ENCODE results near the gene DAZL. TPM values are rescaled to one million over a fixed set of nuclear protein-coding genes. Genes with fewer than 3 reads are reported as not detected.

Gene DAZL
- total and polyA plus RNA-seq, 9 of the 15 experiments (the other 6 are each of a cell fraction or from before 2014, with no cell fraction given), result not detected

DNA sequence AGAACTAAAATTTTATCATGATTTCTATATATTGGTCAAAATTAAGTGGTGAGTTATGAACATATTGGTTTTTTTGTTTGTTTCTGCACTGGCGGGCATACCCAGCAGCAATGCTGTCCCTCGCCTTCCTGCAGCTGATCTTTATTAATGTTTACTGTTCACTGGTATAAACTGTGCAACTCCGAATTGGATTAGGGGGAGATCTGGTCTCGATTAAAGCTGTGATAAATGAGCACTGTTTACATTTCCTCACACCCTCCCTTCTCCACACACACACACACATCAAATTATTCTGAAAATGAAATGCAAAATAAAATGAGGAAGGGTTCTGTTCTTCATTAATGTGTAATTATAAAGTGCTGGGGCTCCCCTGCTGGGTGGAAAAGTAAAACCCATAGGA lies 48.5 kb upstream of the DAZL start:
- TF ChIP-seq GTF2A2 (tag; IDR thresholded peaks at IDR 0.05), result no peak
- TF ChIP-seq, protein P1, sequence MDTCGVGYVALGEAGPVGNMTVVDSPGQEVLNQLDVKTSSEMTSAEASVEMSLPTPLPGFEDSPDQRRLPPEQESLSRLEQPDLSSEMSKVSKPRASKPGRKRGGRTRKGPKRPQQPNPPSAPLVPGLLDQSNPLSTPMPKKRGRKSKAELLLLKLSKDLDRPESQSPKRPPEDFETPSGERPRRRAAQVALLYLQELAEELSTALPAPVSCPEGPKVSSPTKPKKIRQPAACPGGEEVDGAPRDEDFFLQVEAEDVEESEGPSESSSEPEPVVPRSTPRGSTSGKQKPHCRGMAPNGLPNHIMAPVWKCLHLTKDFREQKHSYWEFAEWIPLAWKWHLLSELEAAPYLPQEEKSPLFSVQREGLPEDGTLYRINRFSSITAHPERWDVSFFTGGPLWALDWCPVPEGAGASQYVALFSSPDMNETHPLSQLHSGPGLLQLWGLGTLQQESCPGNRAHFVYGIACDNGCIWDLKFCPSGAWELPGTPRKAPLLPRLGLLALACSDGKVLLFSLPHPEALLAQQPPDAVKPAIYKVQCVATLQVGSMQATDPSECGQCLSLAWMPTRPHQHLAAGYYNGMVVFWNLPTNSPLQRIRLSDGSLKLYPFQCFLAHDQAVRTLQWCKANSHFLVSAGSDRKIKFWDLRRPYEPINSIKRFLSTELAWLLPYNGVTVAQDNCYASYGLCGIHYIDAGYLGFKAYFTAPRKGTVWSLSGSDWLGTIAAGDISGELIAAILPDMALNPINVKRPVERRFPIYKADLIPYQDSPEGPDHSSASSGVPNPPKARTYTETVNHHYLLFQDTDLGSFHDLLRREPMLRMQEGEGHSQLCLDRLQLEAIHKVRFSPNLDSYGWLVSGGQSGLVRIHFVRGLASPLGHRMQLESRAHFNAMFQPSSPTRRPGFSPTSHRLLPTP (IDR thresholded peaks at IDR 0.05; ENCODE audit: borderline replicate concordance, extremely low read depth, insufficient read length), result no peak
- BruUV-seq (replicated peaks), result no TSS peak
- Histone ChIP-seq H3K4me3 (no peak overlapping the region), H2AFZ (ENCODE audit: low read depth, low read length) (no peak overlapping the region), H3K9me1 (ENCODE audit: control insufficient read depth, insufficient read depth, low read length) (no peaks in the 10 kb centered on the region), H3K4me2 (ENCODE audit: insufficient read depth, low read length) (no peak overlapping the region), H3K27ac (ENCODE audit: extremely low read depth, low read depth, low read length) (no peak overlapping the region), H3K9ac (ENCODE audit: insufficient read depth in 1 of 2, low read depth in 2 of 2, low read length in 2 of 2) (no peak overlapping the region), H3K9me3 (replicated peaks; ENCODE audit: control insufficient read depth, insufficient read depth, low read depth, low read length) (no peaks in the 10 kb centered on the region), H3K79me2 (ENCODE audit: control insufficient read depth, insufficient read depth, low read length) (no peaks in the 10 kb centered on the region), H4K20me1 (replicated peaks; ENCODE audit: control insufficient read depth, insufficient read depth, low read length) (no peaks in the 10 kb centered on the region), H3K4me1 (replicated peaks in 1 of 2; ENCODE audit: control insufficient read depth in 2 of 2, insufficient read depth in 2 of 2, low read length in 2 of 2) (peaks cover 0 to 2% of the 10 kb centered on the region in 2 experiments; a peak in 2 of 5 replicates), H3K27me3 (ENCODE audit: control insufficient read depth in 2 of 2, insufficient read depth in 2 of 2, low read length in 2 of 2) (no peaks in the 10 kb centered on the region), H3K36me3 (ENCODE audit: control insufficient read depth, insufficient read depth, low read length) (no peaks in the 10 kb centered on the region)
- ATAC-seq (no peak), DNase-seq (ENCODE audit: extremely low read depth in 1 of 4, low spot score in 3 of 4) (no peak), FAIRE-seq (no peak)
- WGBS (ENCODE audit: insufficient coverage, low coverage, missing lambda C conversion rate), result 0% methylated on average over 4 of the region's 4 CpGs
- intact Hi-C loops (cut with micrococcal nuclease) (no loop called here), in situ Hi-C loops (cut with MboI) (no loop called here)
- CTCF ChIA-PET (ENCODE audit: low intra/inter-chr PET ratio), result no interaction called here
- POLR2A ChIA-PET, result no interaction called here

DNA sequence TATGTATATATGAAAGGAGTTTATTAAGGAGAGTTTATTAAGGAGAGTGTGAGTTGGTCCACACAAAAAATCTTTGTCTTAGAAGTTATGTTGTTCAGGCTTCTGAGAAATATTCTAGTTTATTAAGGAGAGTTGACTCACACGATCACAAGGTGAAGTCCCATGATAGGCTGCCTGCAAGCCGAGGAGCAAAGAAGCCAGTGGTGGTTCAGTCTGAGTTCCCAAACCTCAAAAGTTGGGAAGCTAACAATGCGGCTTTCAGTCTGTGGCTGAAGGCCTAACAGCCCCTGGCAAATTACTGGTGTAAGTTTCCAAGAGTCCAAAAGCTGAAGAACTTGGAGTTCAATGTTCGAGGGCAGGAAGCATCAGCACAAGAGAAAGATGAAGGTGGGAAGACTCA lies 42.4 kb upstream of the DAZL start:
- no peaks in the 10 kb centered on the region for H3K9me3 ChIP-seq (replicated peaks; ENCODE audit: control insufficient read depth, insufficient read depth, low read depth, low read length)
- H3K79me2 ChIP-seq (ENCODE audit: control insufficient read depth, insufficient read depth, low read length), result no peaks in the 10 kb centered on the region
- in situ Hi-C loops (cut with MboI) (no loop called here), intact Hi-C loops (cut with micrococcal nuclease) (no loop called here)
- H3K4me1 ChIP-seq (replicated peaks in 1 of 2; ENCODE audit: control insufficient read depth in 2 of 2, insufficient read depth in 2 of 2, low read length in 2 of 2), result no peaks in the 10 kb centered on the region
- 0 out of 5 replicates have a peak, but pooled peaks cover 0 to 2% of the 10 kb centered on the region in 2 experiments for H3K27me3 ChIP-seq (ENCODE audit: control insufficient read depth in 2 of 2, insufficient read depth in 2 of 2, low read length in 2 of 2)
- BruUV-seq (replicated peaks), result no TSS peak
- ChIA-PET POLR2A (interaction anchor here (0.6 to 1.1 kb wide), 2 partner anchors 20 to 314 kb away, joined by 3 to 4 read pairs; no protein-coding TSS in a partner anchor), CTCF (ENCODE audit: low intra/inter-chr PET ratio) (no interaction called here)
- no peak overlapping the region for H2AFZ ChIP-seq (ENCODE audit: low read depth, low read length)
- no peak for ATAC-seq
- no peak for DNase-seq (ENCODE audit: extremely low read depth in 1 of 4, low spot score in 3 of 4)
- no peak overlapping the region for H3K4me3 ChIP-seq
- H4K20me1 ChIP-seq (replicated peaks; ENCODE audit: control insufficient read depth, insufficient read depth, low read length), result no peaks in the 10 kb centered on the region
- whole genome bisulfite sequencing (ENCODE audit: insufficient coverage, low coverage, missing lambda C conversion rate), result 0% methylated on average over 4 of the region's 4 CpGs
- H3K9ac ChIP-seq (ENCODE audit: insufficient read depth in 1 of 2, low read depth in 2 of 2, low read length in 2 of 2), result no peak overlapping the region
- H3K4me2 ChIP-seq (ENCODE audit: insufficient read depth, low read length), result no peak overlapping the region
- no peaks in the 10 kb centered on the region for H3K36me3 ChIP-seq (ENCODE audit: control insufficient read depth, insufficient read depth, low read length)
- FAIRE-seq, result no peak
- H3K27ac ChIP-seq (ENCODE audit: extremely low read depth, low read depth, low read length), result no peak overlapping the region
- no peaks in the 10 kb centered on the region for H3K9me1 ChIP-seq (ENCODE audit: control insufficient read depth, insufficient read depth, low read length)
- TF ChIP-seq NRF1 (conservative IDR thresholded peaks at IDR 0.05 in 1 of 2, IDR thresholded peaks at IDR 0.05 in 1 of 2) (no peak), PML (IDR thresholded peaks at IDR 0.05; ENCODE audit: low read length) (no peak), JUNB (CRISPR knock-in tag; conservative IDR thresholded peaks at IDR 0.05) (no peak), FOXK1 (CRISPR knock-in tag; IDR thresholded peaks at IDR 0.05; ENCODE audit: borderline replicate concordance) (no peak), SAFB2 (IDR thresholded peaks at IDR 0.05; ENCODE audit: borderline replicate concordance, low read depth, low read length, severe bottlenecking) (no peak), PHB2 (IDR thresholded peaks at IDR 0.05; ENCODE audit: low read depth) (no peak), HNRNPH1 (optimal IDR thresholded peaks at IDR 0.05; ENCODE audit: low read depth, low read length) (no peak), ILK (tag; IDR thresholded peaks at IDR 0.05; ENCODE audit: borderline replicate concordance, low read depth) (no peak), SPI1 (IDR thresholded peaks at IDR 0.05; ENCODE audit: borderline replicate concordance, low read depth, low read length) (no peak), DNMT1 (IDR thresholded peaks at IDR 0.05) (no peak)
